Nephron (organoid): ENCODE results near the gene PAK1.

ENCODE experiments used
- H3K27ac Mint-ChIP-seq, 3 experiments: 2 replicates each; pipeline ENCODE4 v1.8.0; 2020; ENCODE audit warnings: mixed read lengths in 3 of 3, mild to moderate bottlenecking in 2 of 3, moderate library complexity in 1 of 3
- H3K27me3 Mint-ChIP-seq: 2 replicates; pipeline ENCODE4 v1.8.0; 2021; ENCODE audit warnings: low read depth, mild to moderate bottlenecking, moderate library complexity, mixed read lengths
- H3K36me3 Mint-ChIP-seq: 2 replicates; pipeline ENCODE4 v1.8.0; 2020; ENCODE audit warnings: low read depth, mixed read lengths
- H3K4me1 Mint-ChIP-seq: 2 replicates; pipeline ENCODE4 v1.8.0; 2020; ENCODE audit warnings: mixed read lengths
- H3K4me3 Mint-ChIP-seq, 3 experiments: 2 replicates each; pipeline ENCODE4 v1.8.0; 2020; ENCODE audit warnings: mild to moderate bottlenecking in 3 of 3, mixed read lengths in 3 of 3, moderate library complexity in 2 of 3
- H3K9me3 Mint-ChIP-seq: 2 replicates; pipeline ENCODE4 v1.8.0; 2020; ENCODE audit warnings: mixed read lengths
- TF ChIP-seq, protein P1 (sequence below), 3 experiments: fragments of 200-600 bp; sonication (generic); IDR thresholded peaks; one replicate each; pipeline ENCODE4 v1.5.0; 2021; ENCODE audit warnings: antibody characterized with exemption in 3 of 3; ENCODE audit not compliant: unreplicated experiment in 3 of 3

PAK1 gene

DNA sequence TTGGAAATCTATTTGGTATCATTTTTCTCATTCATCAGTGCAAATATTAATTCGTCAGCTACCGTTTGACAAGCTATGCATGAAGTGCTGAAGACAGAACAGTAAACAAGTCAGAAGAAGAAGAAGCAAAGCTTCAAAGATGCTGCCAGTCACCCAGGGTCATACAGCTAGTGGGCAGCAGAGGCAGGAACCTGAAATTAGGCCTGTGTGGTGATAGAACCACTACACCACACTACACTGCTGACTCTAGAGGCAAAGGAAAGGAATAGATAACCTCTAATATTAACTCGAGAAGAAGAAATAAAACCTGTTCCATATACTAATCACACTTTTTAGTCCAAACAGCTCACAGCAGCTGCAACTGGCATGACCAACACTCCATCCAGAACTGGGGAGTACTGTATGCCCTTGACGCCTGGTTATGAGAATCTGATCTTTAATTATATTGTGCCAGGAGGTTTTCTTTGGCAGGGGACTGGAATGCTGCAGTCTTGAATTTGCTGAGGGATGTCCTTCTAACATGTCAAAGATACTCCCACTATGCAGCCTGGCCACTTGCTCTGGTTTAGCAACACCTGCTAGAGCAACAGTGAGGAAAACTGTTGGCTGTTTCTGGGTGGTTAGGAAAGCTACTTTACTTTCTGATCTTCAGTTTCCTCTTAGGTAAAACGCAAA is 73.0 kb downstream of the PAK1 start:
- peaks cover 28% of the 10 kb centered on the region for H3K4me1 Mint-ChIP-seq

DNA sequence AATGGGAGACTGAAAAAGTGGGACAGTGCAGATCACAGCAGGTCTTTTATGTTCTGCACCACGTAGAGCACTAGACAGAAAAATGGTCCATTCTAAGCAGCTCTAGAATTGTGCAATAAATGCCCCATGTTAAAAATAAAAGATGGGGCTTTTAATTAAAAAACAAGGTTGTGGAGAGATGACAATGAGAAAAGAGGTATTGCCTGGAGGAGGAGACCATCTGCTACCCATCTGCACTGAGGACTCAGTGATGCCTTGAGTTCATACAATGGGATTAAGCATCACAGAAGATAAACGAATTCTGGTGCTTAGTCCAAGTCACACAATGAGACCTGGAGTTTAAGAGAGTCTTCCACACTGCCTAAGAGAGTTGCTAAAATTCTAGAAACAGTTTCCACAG is 73.6 kb downstream of the PAK1 start:
- H3K4me1 Mint-ChIP-seq = peaks cover 28% of the 10 kb centered on the region
- H3K9me3 Mint-ChIP-seq = no peaks in the 10 kb centered on the region
- no peak overlapping the region for H3K4me3 Mint-ChIP-seq
- peaks cover 3% of the 10 kb centered on the region for H3K27me3 Mint-ChIP-seq
- H3K36me3 Mint-ChIP-seq = no peaks in the 10 kb centered on the region
- TF ChIP-seq, protein P1, sequence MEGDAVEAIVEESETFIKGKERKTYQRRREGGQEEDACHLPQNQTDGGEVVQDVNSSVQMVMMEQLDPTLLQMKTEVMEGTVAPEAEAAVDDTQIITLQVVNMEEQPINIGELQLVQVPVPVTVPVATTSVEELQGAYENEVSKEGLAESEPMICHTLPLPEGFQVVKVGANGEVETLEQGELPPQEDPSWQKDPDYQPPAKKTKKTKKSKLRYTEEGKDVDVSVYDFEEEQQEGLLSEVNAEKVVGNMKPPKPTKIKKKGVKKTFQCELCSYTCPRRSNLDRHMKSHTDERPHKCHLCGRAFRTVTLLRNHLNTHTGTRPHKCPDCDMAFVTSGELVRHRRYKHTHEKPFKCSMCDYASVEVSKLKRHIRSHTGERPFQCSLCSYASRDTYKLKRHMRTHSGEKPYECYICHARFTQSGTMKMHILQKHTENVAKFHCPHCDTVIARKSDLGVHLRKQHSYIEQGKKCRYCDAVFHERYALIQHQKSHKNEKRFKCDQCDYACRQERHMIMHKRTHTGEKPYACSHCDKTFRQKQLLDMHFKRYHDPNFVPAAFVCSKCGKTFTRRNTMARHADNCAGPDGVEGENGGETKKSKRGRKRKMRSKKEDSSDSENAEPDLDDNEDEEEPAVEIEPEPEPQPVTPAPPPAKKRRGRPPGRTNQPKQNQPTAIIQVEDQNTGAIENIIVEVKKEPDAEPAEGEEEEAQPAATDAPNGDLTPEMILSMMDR (IDR thresholded peaks at IDR 0.05; ENCODE audit: unreplicated experiment in 3 of 3) = no peak
- H3K27ac Mint-ChIP-seq = peak overlapping the region; percentile 66 to 91 (median 71)

More for the DNA sequence above, 73.0 kb downstream of the PAK1 start:
- H3K4me3 Mint-ChIP-seq = no peak overlapping the region
- TF ChIP-seq, protein P1 (IDR thresholded peaks at IDR 0.05; ENCODE audit: unreplicated experiment in 3 of 3) = no peak
- peaks cover 3% of the 10 kb centered on the region for H3K27me3 Mint-ChIP-seq
- H3K9me3 Mint-ChIP-seq = no peaks in the 10 kb centered on the region
- H3K36me3 Mint-ChIP-seq = no peaks in the 10 kb centered on the region
- H3K27ac Mint-ChIP-seq = peak overlapping the region; percentile 66 to 91 (median 71)

DNA sequence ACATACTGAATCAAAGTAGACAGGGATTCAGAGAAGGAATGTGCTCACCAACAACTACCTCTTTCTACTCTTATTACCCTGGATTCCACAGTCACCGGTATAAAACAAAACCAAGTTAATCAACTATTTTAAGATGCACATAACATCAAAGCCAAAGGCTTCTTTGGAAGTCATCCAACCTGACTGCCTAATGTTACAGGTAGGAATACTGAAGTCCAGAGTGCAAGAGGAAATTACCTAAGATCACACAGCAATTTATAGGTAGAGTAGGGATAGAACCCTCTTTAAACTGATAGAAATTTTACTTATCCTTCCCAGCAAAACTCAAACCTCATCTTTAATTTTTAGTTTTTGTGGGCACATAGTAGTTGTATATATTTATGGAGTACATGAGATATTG is 76.3 kb downstream of the PAK1 start:
- TF ChIP-seq, protein P1 (IDR thresholded peaks at IDR 0.05; ENCODE audit: unreplicated experiment in 3 of 3) = no peak
- no peaks in the 10 kb centered on the region for H3K36me3 Mint-ChIP-seq
- H3K4me3 Mint-ChIP-seq = no peak overlapping the region
- no peaks in the 10 kb centered on the region for H3K27me3 Mint-ChIP-seq
- peaks cover 26% of the 10 kb centered on the region for H3K4me1 Mint-ChIP-seq
- H3K27ac Mint-ChIP-seq = no peak overlapping the region
- no peaks in the 10 kb centered on the region for H3K9me3 Mint-ChIP-seq

GRCh38 chr11:77396911-77397310 is 77.0 kb downstream of the PAK1 start:
- Mint-ChIP-seq H3K27ac (no peak overlapping the region), H3K36me3 (no peaks in the 10 kb centered on the region), H3K9me3 (no peaks in the 10 kb centered on the region), H3K4me1 (peaks cover 27% of the 10 kb centered on the region), H3K4me3 (no peak overlapping the region), H3K27me3 (no peaks in the 10 kb centered on the region)
- TF ChIP-seq, protein P1 (IDR thresholded peaks at IDR 0.05; ENCODE audit: unreplicated experiment in 3 of 3) = no peak

DNA sequence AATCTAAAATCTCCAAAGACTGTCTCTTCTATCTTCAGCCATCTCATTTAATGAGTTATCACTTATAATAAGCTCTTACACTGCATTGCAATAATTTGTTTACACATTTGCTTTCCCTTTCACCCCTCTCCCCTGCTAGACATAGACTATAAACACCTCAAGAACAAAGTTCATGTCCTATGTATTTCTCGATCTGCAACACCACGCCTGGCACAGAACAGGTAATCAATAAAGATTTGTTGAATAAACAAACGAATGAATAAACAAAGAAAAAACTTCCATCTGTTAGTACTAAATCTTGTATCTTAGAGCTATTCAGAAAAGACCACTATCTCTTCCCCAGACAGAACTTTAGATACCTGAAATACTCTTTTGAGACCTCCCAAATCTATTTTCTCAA is 77.6 kb downstream of the PAK1 start:
- peaks cover 3% of the 10 kb centered on the region for H3K36me3 Mint-ChIP-seq
- no peaks in the 10 kb centered on the region for H3K27me3 Mint-ChIP-seq
- H3K4me3 Mint-ChIP-seq = no peak overlapping the region
- no peaks in the 10 kb centered on the region for H3K9me3 Mint-ChIP-seq
- H3K4me1 Mint-ChIP-seq = peaks cover 22% of the 10 kb centered on the region
- H3K27ac Mint-ChIP-seq = no peak overlapping the region
- TF ChIP-seq, protein P1 (IDR thresholded peaks at IDR 0.05; ENCODE audit: unreplicated experiment in 3 of 3) = no peak
